HG03575 (cell line): ENCODE measurements around the gene KCNJ6.
"Not testable (repeated sequence)": the region's sequence is repeated elsewhere in the genome, so short reads cannot be mapped to it uniquely, and the experiment has no call there.

Experiments
- ATAC-seq: cut with Tn5 transposase; IDR thresholded peaks from one replicate; pipeline ENCODE4 v1.9.1; 2021; ENCODE audit not compliant: unreplicated experiment, insufficient number of reproducible peaks, low FRiP score; ENCODE audit errors: extremely low read depth

The KCNJ6 gene

GRCh38 chr21:37603129-37603528 lies 313.1 kb downstream of the KCNJ6 start:
- ATAC-seq: no peak

GRCh38 chr21:37601915-37602314 lies 314.3 kb downstream of the KCNJ6 start:
- ATAC-seq: no peak

GRCh38 chr21:37601027-37601426 lies 315.2 kb downstream of the KCNJ6 start:
- ATAC-seq: no peak

- ATAC-seq: no peak
These were observed 320.3 kb downstream of the KCNJ6 start for GRCh38 chr21:37595944-37596343.

GRCh38 chr21:37594472-37594951 lies 321.7 kb downstream of the KCNJ6 start:
- no peak for ATAC-seq

- no peak for ATAC-seq
These were observed 322.4 kb downstream of the KCNJ6 start for GRCh38 chr21:37593740-37594471.

- no peak for ATAC-seq
These were observed 323.2 kb downstream of the KCNJ6 start for GRCh38 chr21:37593015-37593414.

GRCh38 chr21:37592496-37592895 lies 323.8 kb downstream of the KCNJ6 start:
- no peak for ATAC-seq

- not testable (repeated sequence) for ATAC-seq
These were observed 324.3 kb downstream of the KCNJ6 start for GRCh38 chr21:37591994-37592393.

GRCh38 chr21:37590836-37591235 lies 325.4 kb downstream of the KCNJ6 start:
- ATAC-seq: not testable (repeated sequence)

- not testable (repeated sequence) for ATAC-seq
These were observed 327.6 kb downstream of the KCNJ6 start for GRCh38 chr21:37588644-37589043.

GRCh38 chr21:37587635-37588177 lies 328.6 kb downstream of the KCNJ6 start:
- no peak for ATAC-seq

- no peak for ATAC-seq
These were observed 329.1 kb downstream of the KCNJ6 start for GRCh38 chr21:37587203-37587602.

- ATAC-seq: no peak
These were observed 333.7 kb downstream of the KCNJ6 start for GRCh38 chr21:37582590-37582989.

- ATAC-seq: no peak
These were observed 335.6 kb downstream of the KCNJ6 start for GRCh38 chr21:37580666-37581065.

GRCh38 chr21:37579356-37579755 lies 336.9 kb downstream of the KCNJ6 start:
- no peak for ATAC-seq

- no peak for ATAC-seq
These were observed 337.7 kb downstream of the KCNJ6 start for GRCh38 chr21:37578471-37579126.

GRCh38 chr21:37576929-37577328 lies 339.3 kb downstream of the KCNJ6 start:
- ATAC-seq: not testable (repeated sequence)

GRCh38 chr21:37575580-37575979 lies 340.7 kb downstream of the KCNJ6 start:
- no peak for ATAC-seq

GRCh38 chr21:37574751-37575150 lies 341.5 kb downstream of the KCNJ6 start:
- ATAC-seq: no peak
